GM23338 (cell line): ENCODE results near the gene CELA2B.

ENCODE experiments used
- CREB1 ChIP-seq: fragments of 250-450 bp; sonication (Bioruptor Pico); IDR thresholded peaks from 2 replicates; pipeline ENCODE4 v1.5.0; 2020; ENCODE audit warnings: low read depth, mild to moderate bottlenecking, moderate library complexity
- EZH2 ChIP-seq: fragments of 200-600 bp; sonication (generic); IDR thresholded peaks from one replicate; pipeline ENCODE4 v1.8.0; 2017; ENCODE audit warnings: antibody characterized with exemption, mild to moderate bottlenecking, low read depth; ENCODE audit not compliant: unreplicated experiment
- EZH2phosphoT487 ChIP-seq: fragments of 200-600 bp; sonication (generic); IDR thresholded peaks from one replicate; pipeline ENCODE4 v1.8.1; 2018; ENCODE audit warnings: antibody characterized with exemption; ENCODE audit not compliant: unreplicated experiment
- JUNB ChIP-seq: IDR thresholded peaks from one replicate; pipeline ENCODE4 v1.6.1; 2016; ENCODE audit warnings: antibody characterized with exemption; ENCODE audit not compliant: unreplicated experiment
- NANOG ChIP-seq: IDR thresholded peaks from 2 replicates; pipeline ENCODE4 v1.6.1; 2016; ENCODE audit warnings: antibody characterized with exemption, borderline replicate concordance
- POLR2AphosphoS5 ChIP-seq: IDR thresholded peaks from 2 replicates; pipeline ENCODE4 v1.6.1; 2016; ENCODE audit warnings: antibody characterized with exemption, low read depth
- STAT1 ChIP-seq: IDR thresholded peaks from one replicate; pipeline ENCODE4 v1.6.1; 2016; ENCODE audit warnings: antibody characterized with exemption; ENCODE audit not compliant: unreplicated experiment
- ZNF114 ChIP-seq: fragments of 250-450 bp; sonication (Bioruptor Pico); IDR thresholded peaks from 2 replicates; pipeline ENCODE4 v1.5.0; 2020; ENCODE audit warnings: mild to moderate bottlenecking, moderate library complexity
- ZNF331 ChIP-seq: fragments of 250-450 bp; sonication (Bioruptor Pico); IDR thresholded peaks from 2 replicates; pipeline ENCODE4 v1.5.0; 2020; ENCODE audit warnings: low read depth, mild to moderate bottlenecking, moderate library complexity
- TF ChIP-seq, protein P1 (sequence below), 2 experiments: fragments of 200-600 bp in 1 of 2; sonication (generic) in 1 of 2; conservative IDR thresholded peaks; 2 replicates each; pipeline versions ENCODE4 v1.5.1 to v1.6.1; 2016 to 2017; ENCODE audit warnings: antibody characterized with exemption in 2 of 2, low read depth in 2 of 2, mild to moderate bottlenecking in 2 of 2, moderate library complexity in 1 of 2
- TF ChIP-seq, protein P2 (sequence below): IDR thresholded peaks from 2 replicates; pipeline ENCODE4 v1.6.1; 2016; ENCODE audit warnings: antibody characterized with exemption
- TF ChIP-seq, protein P3 (sequence below): IDR thresholded peaks from one replicate; pipeline ENCODE4 v1.6.1; 2018; ENCODE audit warnings: antibody characterized with exemption; ENCODE audit not compliant: unreplicated experiment
- TF ChIP-seq, protein P4 (sequence below): fragments of 250-450 bp; sonication (Bioruptor Pico); IDR thresholded peaks from 2 replicates; pipeline ENCODE4 v1.5.0; 2020; ENCODE audit warnings: mild to moderate bottlenecking, moderate library complexity

DNA sequence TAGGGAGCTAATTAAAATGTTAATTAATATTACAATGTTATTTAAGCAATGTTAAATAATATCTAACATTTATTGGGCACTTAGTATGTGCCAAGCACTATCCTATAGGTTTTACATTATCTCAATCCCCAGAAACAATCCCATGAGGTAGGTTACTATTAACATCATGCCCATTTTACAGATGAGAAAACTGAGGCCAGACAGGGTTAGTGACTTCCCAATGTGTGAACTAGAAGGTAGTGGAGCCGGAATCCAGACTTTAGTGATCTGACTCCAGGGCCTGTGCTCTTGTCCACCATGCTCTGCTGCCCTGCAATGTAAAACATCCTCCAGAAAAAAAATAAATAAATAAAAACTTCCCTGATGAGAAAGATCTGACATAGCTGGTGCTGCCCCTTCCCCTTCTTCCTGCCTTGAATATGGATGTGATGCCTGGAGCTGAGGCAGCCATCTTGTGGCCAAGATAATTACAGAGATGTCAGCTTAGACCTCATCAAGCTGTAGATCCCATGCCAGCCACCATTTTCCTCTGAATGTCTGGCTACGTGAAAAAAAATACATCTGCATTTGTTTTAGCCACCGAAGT is 26.9 kb upstream of the CELA2B start:
- TF ChIP-seq, protein P1, sequence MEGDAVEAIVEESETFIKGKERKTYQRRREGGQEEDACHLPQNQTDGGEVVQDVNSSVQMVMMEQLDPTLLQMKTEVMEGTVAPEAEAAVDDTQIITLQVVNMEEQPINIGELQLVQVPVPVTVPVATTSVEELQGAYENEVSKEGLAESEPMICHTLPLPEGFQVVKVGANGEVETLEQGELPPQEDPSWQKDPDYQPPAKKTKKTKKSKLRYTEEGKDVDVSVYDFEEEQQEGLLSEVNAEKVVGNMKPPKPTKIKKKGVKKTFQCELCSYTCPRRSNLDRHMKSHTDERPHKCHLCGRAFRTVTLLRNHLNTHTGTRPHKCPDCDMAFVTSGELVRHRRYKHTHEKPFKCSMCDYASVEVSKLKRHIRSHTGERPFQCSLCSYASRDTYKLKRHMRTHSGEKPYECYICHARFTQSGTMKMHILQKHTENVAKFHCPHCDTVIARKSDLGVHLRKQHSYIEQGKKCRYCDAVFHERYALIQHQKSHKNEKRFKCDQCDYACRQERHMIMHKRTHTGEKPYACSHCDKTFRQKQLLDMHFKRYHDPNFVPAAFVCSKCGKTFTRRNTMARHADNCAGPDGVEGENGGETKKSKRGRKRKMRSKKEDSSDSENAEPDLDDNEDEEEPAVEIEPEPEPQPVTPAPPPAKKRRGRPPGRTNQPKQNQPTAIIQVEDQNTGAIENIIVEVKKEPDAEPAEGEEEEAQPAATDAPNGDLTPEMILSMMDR (conservative IDR thresholded peaks at IDR 0.05; ENCODE audit: low read depth in 2 of 2): no peak
- TF ChIP-seq EZH2: no peak
- TF ChIP-seq POLR2AphosphoS5: no peak
- TF ChIP-seq EZH2phosphoT487: no peak
- TF ChIP-seq CREB1 (CRISPR knock-in tag): no peak
- TF ChIP-seq JUNB: no peak
- TF ChIP-seq, protein P2, sequence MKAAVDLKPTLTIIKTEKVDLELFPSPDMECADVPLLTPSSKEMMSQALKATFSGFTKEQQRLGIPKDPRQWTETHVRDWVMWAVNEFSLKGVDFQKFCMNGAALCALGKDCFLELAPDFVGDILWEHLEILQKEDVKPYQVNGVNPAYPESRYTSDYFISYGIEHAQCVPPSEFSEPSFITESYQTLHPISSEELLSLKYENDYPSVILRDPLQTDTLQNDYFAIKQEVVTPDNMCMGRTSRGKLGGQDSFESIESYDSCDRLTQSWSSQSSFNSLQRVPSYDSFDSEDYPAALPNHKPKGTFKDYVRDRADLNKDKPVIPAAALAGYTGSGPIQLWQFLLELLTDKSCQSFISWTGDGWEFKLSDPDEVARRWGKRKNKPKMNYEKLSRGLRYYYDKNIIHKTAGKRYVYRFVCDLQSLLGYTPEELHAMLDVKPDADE: no peak
- TF ChIP-seq, protein P3, sequence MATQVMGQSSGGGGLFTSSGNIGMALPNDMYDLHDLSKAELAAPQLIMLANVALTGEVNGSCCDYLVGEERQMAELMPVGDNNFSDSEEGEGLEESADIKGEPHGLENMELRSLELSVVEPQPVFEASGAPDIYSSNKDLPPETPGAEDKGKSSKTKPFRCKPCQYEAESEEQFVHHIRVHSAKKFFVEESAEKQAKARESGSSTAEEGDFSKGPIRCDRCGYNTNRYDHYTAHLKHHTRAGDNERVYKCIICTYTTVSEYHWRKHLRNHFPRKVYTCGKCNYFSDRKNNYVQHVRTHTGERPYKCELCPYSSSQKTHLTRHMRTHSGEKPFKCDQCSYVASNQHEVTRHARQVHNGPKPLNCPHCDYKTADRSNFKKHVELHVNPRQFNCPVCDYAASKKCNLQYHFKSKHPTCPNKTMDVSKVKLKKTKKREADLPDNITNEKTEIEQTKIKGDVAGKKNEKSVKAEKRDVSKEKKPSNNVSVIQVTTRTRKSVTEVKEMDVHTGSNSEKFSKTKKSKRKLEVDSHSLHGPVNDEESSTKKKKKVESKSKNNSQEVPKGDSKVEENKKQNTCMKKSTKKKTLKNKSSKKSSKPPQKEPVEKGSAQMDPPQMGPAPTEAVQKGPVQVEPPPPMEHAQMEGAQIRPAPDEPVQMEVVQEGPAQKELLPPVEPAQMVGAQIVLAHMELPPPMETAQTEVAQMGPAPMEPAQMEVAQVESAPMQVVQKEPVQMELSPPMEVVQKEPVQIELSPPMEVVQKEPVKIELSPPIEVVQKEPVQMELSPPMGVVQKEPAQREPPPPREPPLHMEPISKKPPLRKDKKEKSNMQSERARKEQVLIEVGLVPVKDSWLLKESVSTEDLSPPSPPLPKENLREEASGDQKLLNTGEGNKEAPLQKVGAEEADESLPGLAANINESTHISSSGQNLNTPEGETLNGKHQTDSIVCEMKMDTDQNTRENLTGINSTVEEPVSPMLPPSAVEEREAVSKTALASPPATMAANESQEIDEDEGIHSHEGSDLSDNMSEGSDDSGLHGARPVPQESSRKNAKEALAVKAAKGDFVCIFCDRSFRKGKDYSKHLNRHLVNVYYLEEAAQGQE: no peak
- no peak for TF ChIP-seq ZNF114
- no peak for TF ChIP-seq ZNF331 (CRISPR knock-in tag)
- no peak for TF ChIP-seq STAT1
- TF ChIP-seq, protein P4, sequence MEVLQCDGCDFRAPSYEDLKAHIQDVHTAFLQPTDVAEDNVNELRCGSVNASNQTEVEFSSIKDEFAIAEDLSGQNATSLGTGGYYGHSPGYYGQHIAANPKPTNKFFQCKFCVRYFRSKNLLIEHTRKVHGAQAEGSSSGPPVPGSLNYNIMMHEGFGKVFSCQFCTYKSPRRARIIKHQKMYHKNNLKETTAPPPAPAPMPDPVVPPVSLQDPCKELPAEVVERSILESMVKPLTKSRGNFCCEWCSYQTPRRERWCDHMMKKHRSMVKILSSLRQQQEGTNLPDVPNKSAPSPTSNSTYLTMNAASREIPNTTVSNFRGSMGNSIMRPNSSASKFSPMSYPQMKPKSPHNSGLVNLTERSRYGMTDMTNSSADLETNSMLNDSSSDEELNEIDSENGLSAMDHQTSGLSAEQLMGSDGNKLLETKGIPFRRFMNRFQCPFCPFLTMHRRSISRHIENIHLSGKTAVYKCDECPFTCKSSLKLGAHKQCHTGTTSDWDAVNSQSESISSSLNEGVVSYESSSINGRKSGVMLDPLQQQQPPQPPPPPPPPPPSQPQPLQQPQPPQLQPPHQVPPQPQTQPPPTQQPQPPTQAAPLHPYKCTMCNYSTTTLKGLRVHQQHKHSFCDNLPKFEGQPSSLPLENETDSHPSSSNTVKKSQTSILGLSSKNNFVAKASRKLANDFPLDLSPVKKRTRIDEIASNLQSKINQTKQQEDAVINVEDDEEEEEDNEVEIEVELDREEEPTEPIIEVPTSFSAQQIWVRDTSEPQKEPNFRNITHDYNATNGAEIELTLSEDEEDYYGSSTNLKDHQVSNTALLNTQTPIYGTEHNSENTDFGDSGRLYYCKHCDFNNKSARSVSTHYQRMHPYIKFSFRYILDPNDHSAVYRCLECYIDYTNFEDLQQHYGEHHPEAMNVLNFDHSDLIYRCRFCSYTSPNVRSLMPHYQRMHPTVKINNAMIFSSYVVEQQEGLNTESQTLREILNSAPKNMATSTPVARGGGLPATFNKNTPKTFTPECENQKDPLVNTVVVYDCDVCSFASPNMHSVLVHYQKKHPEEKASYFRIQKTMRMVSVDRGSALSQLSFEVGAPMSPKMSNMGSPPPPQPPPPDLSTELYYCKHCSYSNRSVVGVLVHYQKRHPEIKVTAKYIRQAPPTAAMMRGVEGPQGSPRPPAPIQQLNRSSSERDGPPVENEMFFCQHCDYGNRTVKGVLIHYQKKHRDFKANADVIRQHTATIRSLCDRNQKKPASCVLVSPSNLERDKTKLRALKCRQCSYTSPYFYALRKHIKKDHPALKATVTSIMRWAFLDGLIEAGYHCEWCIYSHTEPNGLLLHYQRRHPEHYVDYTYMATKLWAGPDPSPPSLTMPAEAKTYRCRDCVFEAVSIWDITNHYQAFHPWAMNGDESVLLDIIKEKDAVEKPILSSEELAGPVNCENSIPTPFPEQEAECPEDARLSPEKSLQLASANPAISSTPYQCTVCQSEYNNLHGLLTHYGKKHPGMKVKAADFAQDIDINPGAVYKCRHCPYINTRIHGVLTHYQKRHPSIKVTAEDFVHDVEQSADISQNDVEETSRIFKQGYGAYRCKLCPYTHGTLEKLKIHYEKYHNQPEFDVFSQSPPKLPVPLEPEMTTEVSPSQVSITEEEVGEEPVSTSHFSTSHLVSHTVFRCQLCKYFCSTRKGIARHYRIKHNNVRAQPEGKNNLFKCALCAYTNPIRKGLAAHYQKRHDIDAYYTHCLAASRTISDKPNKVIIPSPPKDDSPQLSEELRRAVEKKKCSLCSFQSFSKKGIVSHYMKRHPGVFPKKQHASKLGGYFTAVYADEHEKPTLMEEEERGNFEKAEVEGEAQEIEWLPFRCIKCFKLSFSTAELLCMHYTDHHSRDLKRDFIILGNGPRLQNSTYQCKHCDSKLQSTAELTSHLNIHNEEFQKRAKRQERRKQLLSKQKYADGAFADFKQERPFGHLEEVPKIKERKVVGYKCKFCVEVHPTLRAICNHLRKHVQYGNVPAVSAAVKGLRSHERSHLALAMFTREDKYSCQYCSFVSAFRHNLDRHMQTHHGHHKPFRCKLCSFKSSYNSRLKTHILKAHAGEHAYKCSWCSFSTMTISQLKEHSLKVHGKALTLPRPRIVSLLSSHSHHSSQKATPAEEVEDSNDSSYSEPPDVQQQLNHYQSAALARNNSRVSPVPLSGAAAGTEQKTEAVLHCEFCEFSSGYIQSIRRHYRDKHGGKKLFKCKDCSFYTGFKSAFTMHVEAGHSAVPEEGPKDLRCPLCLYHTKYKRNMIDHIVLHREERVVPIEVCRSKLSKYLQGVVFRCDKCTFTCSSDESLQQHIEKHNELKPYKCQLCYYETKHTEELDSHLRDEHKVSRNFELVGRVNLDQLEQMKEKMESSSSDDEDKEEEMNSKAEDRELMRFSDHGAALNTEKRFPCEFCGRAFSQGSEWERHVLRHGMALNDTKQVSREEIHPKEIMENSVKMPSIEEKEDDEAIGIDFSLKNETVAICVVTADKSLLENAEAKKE (CRISPR knock-in tag): no peak
- no peak for TF ChIP-seq NANOG
